ENCODE measurements around the gene MED12L.

MED12L gene

GRCh38 chr3:151120409-151120808, 34.9 kb downstream of the MED12L start:
- no peaks in the 10 kb centered on the region for H3K9me3 ChIP-seq (ENCODE audit: low read length)
- no peaks in the 10 kb centered on the region for H3K27me3 ChIP-seq (ENCODE audit: control insufficient read depth in 1 of 2, insufficient read depth in 2 of 2, low read length in 2 of 2)
- no peaks in the 10 kb centered on the region for H3K36me3 ChIP-seq (ENCODE audit: insufficient read depth, low read length)
- no peaks in the 10 kb centered on the region for H3K4me1 ChIP-seq (ENCODE audit: insufficient read depth, low read length)
- H3K4me3 ChIP-seq (ENCODE audit: low read depth in 1 of 2, low read length in 2 of 2) = no peak overlapping the region
- H3K27ac ChIP-seq (ENCODE audit: low read depth, low read length) = no peak overlapping the region
- no peak overlapping the region for H3K9ac ChIP-seq (ENCODE audit: low read length)

DNA sequence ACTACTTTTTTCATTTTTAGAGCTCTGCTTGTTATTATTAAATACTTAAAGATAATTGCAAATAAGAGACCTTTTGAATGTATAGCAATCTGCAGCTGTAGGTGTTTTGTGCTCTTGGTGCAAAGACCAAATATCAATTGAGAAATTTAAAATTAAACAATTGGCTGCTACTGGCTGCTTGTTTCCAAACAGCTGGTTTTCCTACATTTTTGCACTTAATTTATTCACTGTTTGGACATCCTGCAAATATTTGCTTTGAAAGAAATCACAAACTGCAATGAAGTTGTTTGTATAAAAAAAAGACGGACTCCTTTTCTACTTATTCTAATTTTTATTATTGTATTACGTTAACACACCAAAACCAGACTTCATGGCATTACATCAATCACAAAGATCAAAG, 35.6 kb downstream of the MED12L start:
- H3K4me3 ChIP-seq (ENCODE audit: low read depth in 1 of 2, low read length in 2 of 2) = no peak overlapping the region
- H3K9ac ChIP-seq (ENCODE audit: low read length) = no peak overlapping the region
- H3K4me1 ChIP-seq (ENCODE audit: insufficient read depth, low read length) = no peaks in the 10 kb centered on the region
- H3K27me3 ChIP-seq (ENCODE audit: control insufficient read depth in 1 of 2, insufficient read depth in 2 of 2, low read length in 2 of 2) = no peaks in the 10 kb centered on the region
- no peaks in the 10 kb centered on the region for H3K36me3 ChIP-seq (ENCODE audit: insufficient read depth, low read length)
- H3K9me3 ChIP-seq (ENCODE audit: low read length) = no peaks in the 10 kb centered on the region
- H3K27ac ChIP-seq (ENCODE audit: low read depth, low read length) = no peak overlapping the region

DNA sequence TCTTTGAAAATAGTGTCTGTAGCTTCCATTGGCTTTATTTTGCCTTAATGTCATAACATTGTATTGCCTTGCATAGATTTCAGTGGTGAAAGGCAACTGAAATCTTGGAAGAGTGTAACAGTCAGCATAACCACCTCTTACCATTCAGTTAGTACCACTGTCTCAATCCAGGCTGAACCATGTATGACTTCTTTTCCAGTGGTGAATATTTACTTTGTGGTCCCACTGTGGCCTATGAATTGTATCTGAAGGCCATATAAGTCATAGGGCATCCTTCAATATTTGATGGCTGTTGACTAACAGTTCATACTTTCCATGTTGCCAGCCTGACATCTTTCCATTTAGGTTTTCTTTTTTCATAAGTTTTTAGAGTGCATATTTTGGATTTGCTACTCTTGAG, 38.4 kb downstream of the MED12L start:
- H3K4me3 ChIP-seq (ENCODE audit: low read depth in 1 of 2, low read length in 2 of 2) = no peak overlapping the region
- H3K4me1 ChIP-seq (ENCODE audit: insufficient read depth, low read length) = no peaks in the 10 kb centered on the region
- H3K9ac ChIP-seq (ENCODE audit: low read length) = no peak overlapping the region
- no peaks in the 10 kb centered on the region for H3K9me3 ChIP-seq (ENCODE audit: low read length)
- no peaks in the 10 kb centered on the region for H3K27me3 ChIP-seq (ENCODE audit: control insufficient read depth in 1 of 2, insufficient read depth in 2 of 2, low read length in 2 of 2)
- H3K27ac ChIP-seq (ENCODE audit: low read depth, low read length) = no peak overlapping the region
- no peaks in the 10 kb centered on the region for H3K36me3 ChIP-seq (ENCODE audit: insufficient read depth, low read length)

GRCh38 chr3:151124476-151124875, 39.0 kb downstream of the MED12L start:
- Histone ChIP-seq H3K4me3 (ENCODE audit: low read depth in 1 of 2, low read length in 2 of 2) (no peak overlapping the region), H3K36me3 (ENCODE audit: insufficient read depth, low read length) (no peaks in the 10 kb centered on the region), H3K9ac (ENCODE audit: low read length) (no peak overlapping the region), H3K27me3 (ENCODE audit: control insufficient read depth in 1 of 2, insufficient read depth in 2 of 2, low read length in 2 of 2) (no peaks in the 10 kb centered on the region), H3K9me3 (ENCODE audit: low read length) (no peaks in the 10 kb centered on the region), H3K27ac (ENCODE audit: low read depth, low read length) (no peak overlapping the region), H3K4me1 (ENCODE audit: insufficient read depth, low read length) (no peaks in the 10 kb centered on the region)

- H3K4me1 ChIP-seq (ENCODE audit: insufficient read depth, low read length) = no peaks in the 10 kb centered on the region
- no peak overlapping the region for H3K27ac ChIP-seq (ENCODE audit: low read depth, low read length)
- no peak overlapping the region for H3K4me3 ChIP-seq (ENCODE audit: low read depth in 1 of 2, low read length in 2 of 2)
- H3K9ac ChIP-seq (ENCODE audit: low read length) = no peak overlapping the region
- no peaks in the 10 kb centered on the region for H3K36me3 ChIP-seq (ENCODE audit: insufficient read depth, low read length)
- no peaks in the 10 kb centered on the region for H3K9me3 ChIP-seq (ENCODE audit: low read length)
- no peaks in the 10 kb centered on the region for H3K27me3 ChIP-seq (ENCODE audit: control insufficient read depth in 1 of 2, insufficient read depth in 2 of 2, low read length in 2 of 2)
These were observed 45.0 kb downstream of the MED12L start for GRCh38 chr3:151130428-151130827.

GRCh38 chr3:151133175-151133574, 47.7 kb downstream of the MED12L start:
- Histone ChIP-seq H3K4me1 (ENCODE audit: insufficient read depth, low read length) (no peaks in the 10 kb centered on the region), H3K27ac (ENCODE audit: low read depth, low read length) (no peak overlapping the region), H3K9me3 (ENCODE audit: low read length) (peaks cover 3% of the 10 kb centered on the region), H3K9ac (ENCODE audit: low read length) (no peak overlapping the region), H3K4me3 (ENCODE audit: low read depth in 1 of 2, low read length in 2 of 2) (no peak overlapping the region), H3K27me3 (ENCODE audit: control insufficient read depth in 1 of 2, insufficient read depth in 2 of 2, low read length in 2 of 2) (no peaks in the 10 kb centered on the region), H3K36me3 (ENCODE audit: insufficient read depth, low read length) (no peaks in the 10 kb centered on the region)

- no peak overlapping the region for H3K4me3 ChIP-seq (ENCODE audit: low read depth in 1 of 2, low read length in 2 of 2)
- H3K4me1 ChIP-seq (ENCODE audit: insufficient read depth, low read length) = no peaks in the 10 kb centered on the region
- H3K27ac ChIP-seq (ENCODE audit: low read depth, low read length) = no peak overlapping the region
- peaks cover 3% of the 10 kb centered on the region for H3K9me3 ChIP-seq (ENCODE audit: low read length)
- no peaks in the 10 kb centered on the region for H3K36me3 ChIP-seq (ENCODE audit: insufficient read depth, low read length)
- no peaks in the 10 kb centered on the region for H3K27me3 ChIP-seq (ENCODE audit: control insufficient read depth in 1 of 2, insufficient read depth in 2 of 2, low read length in 2 of 2)
- H3K9ac ChIP-seq (ENCODE audit: low read length) = no peak overlapping the region
These were observed 48.5 kb downstream of the MED12L start for GRCh38 chr3:151133917-151134450.

- H3K4me3 ChIP-seq (ENCODE audit: low read depth in 1 of 2, low read length in 2 of 2) = no peak overlapping the region
- no peak overlapping the region for H3K27ac ChIP-seq (ENCODE audit: low read depth, low read length)
- H3K9ac ChIP-seq (ENCODE audit: low read length) = no peak overlapping the region
- no peaks in the 10 kb centered on the region for H3K27me3 ChIP-seq (ENCODE audit: control insufficient read depth in 1 of 2, insufficient read depth in 2 of 2, low read length in 2 of 2)
- H3K9me3 ChIP-seq (ENCODE audit: low read length) = peaks cover 3% of the 10 kb centered on the region
- no peaks in the 10 kb centered on the region for H3K36me3 ChIP-seq (ENCODE audit: insufficient read depth, low read length)
- no peaks in the 10 kb centered on the region for H3K4me1 ChIP-seq (ENCODE audit: insufficient read depth, low read length)
These were observed 50.3 kb downstream of the MED12L start for GRCh38 chr3:151135541-151136337.

DNA sequence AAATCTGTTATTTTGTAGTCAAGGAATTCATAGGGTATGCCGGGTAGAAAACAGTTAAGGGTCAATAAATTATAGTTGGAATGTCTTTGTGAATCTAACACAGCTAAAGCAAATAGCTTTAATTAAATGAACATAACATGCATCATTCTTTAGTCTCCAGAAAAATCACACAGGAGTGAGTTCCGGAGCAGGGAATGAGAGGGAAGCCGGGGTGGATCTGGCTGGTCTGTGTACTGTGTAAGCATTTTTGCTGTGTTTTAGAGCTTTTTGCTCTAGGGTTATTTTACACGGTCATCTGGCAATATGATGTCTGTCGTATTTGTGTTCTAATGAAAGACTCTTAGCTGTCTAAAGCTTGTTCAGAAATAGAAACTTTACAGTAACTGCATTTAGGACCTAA, 57.5 kb downstream of the MED12L start:
- H3K27me3 ChIP-seq (ENCODE audit: control insufficient read depth in 1 of 2, insufficient read depth in 2 of 2, low read length in 2 of 2) = no peaks in the 10 kb centered on the region
- H3K36me3 ChIP-seq (ENCODE audit: insufficient read depth, low read length) = no peaks in the 10 kb centered on the region
- H3K9ac ChIP-seq (ENCODE audit: low read length) = no peak overlapping the region
- H3K9me3 ChIP-seq (ENCODE audit: low read length) = no peaks in the 10 kb centered on the region
- H3K4me3 ChIP-seq (ENCODE audit: low read depth in 1 of 2, low read length in 2 of 2) = no peak overlapping the region
- H3K4me1 ChIP-seq (ENCODE audit: insufficient read depth, low read length) = no peaks in the 10 kb centered on the region
- no peak overlapping the region for H3K27ac ChIP-seq (ENCODE audit: low read depth, low read length)

DNA sequence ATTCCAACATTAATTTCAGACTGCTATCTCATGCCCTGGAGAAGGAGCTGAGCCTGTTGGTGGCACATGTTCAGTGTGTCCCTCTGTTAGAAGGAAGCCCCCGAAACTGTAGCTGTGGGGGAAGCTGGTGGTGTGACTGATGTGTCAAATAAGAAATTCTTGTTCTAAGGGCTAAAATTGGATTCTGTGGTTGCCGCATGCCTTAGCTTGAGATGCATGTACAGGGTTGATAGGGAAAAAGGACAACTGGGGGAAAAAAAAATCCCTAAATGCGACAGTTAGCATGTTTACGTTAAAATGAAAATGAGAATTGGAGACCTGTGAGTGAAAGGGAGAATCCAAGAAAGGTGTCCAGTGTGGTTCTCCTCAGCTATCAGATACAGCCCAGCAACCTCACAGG, 58.6 kb downstream of the MED12L start:
- H3K9ac ChIP-seq (ENCODE audit: low read length) = no peak overlapping the region
- H3K27ac ChIP-seq (ENCODE audit: low read depth, low read length) = no peak overlapping the region
- H3K4me3 ChIP-seq (ENCODE audit: low read depth in 1 of 2, low read length in 2 of 2) = no peak overlapping the region

DNA sequence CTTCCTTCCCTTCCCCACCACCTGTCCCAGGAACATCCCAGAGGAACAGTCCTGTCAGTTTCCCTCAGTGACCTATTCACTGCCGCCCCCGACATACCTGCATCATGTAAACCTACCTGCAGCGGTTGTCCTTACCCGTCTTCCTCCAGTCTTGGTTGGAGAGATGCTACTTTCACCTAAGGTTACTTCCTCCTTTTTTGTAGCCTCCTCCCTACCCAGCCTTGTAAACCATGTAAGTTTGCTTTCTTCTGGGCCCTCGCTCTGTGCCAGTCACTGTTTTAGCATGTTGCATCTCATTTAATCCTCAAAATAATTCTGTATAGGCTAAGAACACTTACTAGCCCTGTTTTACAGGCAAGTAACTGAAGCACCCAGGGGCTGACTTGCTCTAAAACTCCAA, 59.3 kb downstream of the MED12L start:
- Histone ChIP-seq H3K27ac (ENCODE audit: low read depth, low read length) (no peak overlapping the region), H3K4me1 (ENCODE audit: insufficient read depth, low read length) (no peaks in the 10 kb centered on the region), H3K9ac (ENCODE audit: low read length) (no peak overlapping the region), H3K4me3 (ENCODE audit: low read depth in 1 of 2, low read length in 2 of 2) (no peak overlapping the region), H3K36me3 (ENCODE audit: insufficient read depth, low read length) (no peaks in the 10 kb centered on the region), H3K27me3 (ENCODE audit: control insufficient read depth in 1 of 2, insufficient read depth in 2 of 2, low read length in 2 of 2) (no peaks in the 10 kb centered on the region), H3K9me3 (ENCODE audit: low read length) (no peaks in the 10 kb centered on the region)

More for the DNA sequence above, 58.6 kb downstream of the MED12L start:
- Histone ChIP-seq H3K27me3 (ENCODE audit: control insufficient read depth in 1 of 2, insufficient read depth in 2 of 2, low read length in 2 of 2) (no peaks in the 10 kb centered on the region), H3K4me1 (ENCODE audit: insufficient read depth, low read length) (no peaks in the 10 kb centered on the region), H3K36me3 (ENCODE audit: insufficient read depth, low read length) (no peaks in the 10 kb centered on the region), H3K9me3 (ENCODE audit: low read length) (no peaks in the 10 kb centered on the region)

GRCh38 chr3:151145713-151146070, 60.2 kb downstream of the MED12L start:
- no peaks in the 10 kb centered on the region for H3K36me3 ChIP-seq (ENCODE audit: insufficient read depth, low read length)
- H3K27me3 ChIP-seq (ENCODE audit: control insufficient read depth in 1 of 2, insufficient read depth in 2 of 2, low read length in 2 of 2) = no peaks in the 10 kb centered on the region
- H3K4me3 ChIP-seq (ENCODE audit: low read depth in 1 of 2, low read length in 2 of 2) = no peak overlapping the region
- H3K9ac ChIP-seq (ENCODE audit: low read length) = no peak overlapping the region
- no peaks in the 10 kb centered on the region for H3K4me1 ChIP-seq (ENCODE audit: insufficient read depth, low read length)
- no peaks in the 10 kb centered on the region for H3K9me3 ChIP-seq (ENCODE audit: low read length)
- no peak overlapping the region for H3K27ac ChIP-seq (ENCODE audit: low read depth, low read length)
